GM12878 (cell line): ENCODE measurements around the gene ASCC1.

ENCODE experiments used
- CREM ChIP-seq: IDR thresholded peaks from 2 replicates; pipeline ENCODE4 v1.6.1; 2014; ENCODE audit warnings: antibody characterized with exemption, low read depth
- CTCF ChIP-seq, 3 experiments: IDR thresholded peaks in 2 of 3; conservative IDR thresholded peaks in 1 of 3; 2 replicates each; pipeline ENCODE4 v1.5.1; 2011; ENCODE audit warnings: low read depth in 3 of 3, low read length in 3 of 3, mild to moderate bottlenecking in 3 of 3, control low read depth in 2 of 3, moderate library complexity in 2 of 3, inconsistent platforms in 1 of 3, mixed read lengths in 1 of 3; ENCODE audit not compliant: control insufficient read depth in 2 of 3, insufficient read depth in 1 of 3; ENCODE audit errors: extremely low read depth in 1 of 3
- EP300 ChIP-seq, 2 experiments: fragments of 150-350 bp in 1 of 2; IDR thresholded peaks; 2 replicates each; pipeline ENCODE4 v1.6.1; 2011 to 2012; ENCODE audit warnings: low read depth in 2 of 2, low read length in 2 of 2, borderline replicate concordance in 1 of 2, improper control_type of control experiment in 1 of 2, inconsistent platforms in 1 of 2; ENCODE audit not compliant: control insufficient read depth in 1 of 2
- EZH2 ChIP-seq: IDR thresholded peaks from 2 replicates; pipeline ENCODE4 v1.6.1; 2012; ENCODE audit warnings: low read depth, mild to moderate bottlenecking, control low read depth, inconsistent platforms, low read length, borderline replicate concordance; ENCODE audit not compliant: control insufficient read depth
- GABPA ChIP-seq: IDR thresholded peaks from 2 replicates; pipeline ENCODE4 v1.6.1; 2014; ENCODE audit warnings: antibody characterized with exemption, low read depth, mild to moderate bottlenecking, inconsistent platforms
- PBX3 ChIP-seq: IDR thresholded peaks from 2 replicates; pipeline ENCODE4 v1.6.1; 2011; ENCODE audit warnings: mild to moderate bottlenecking, low read depth, low read length, moderate library complexity; ENCODE audit not compliant: insufficient replicate concordance
- RFX5 ChIP-seq: IDR thresholded peaks from 2 replicates; pipeline ENCODE4 v1.6.1; 2011; ENCODE audit warnings: low read depth, low read length, improper control_type of control experiment
- YY1 ChIP-seq: IDR thresholded peaks from 2 replicates; pipeline ENCODE4 v1.6.1; 2011; ENCODE audit warnings: low read depth, mild to moderate bottlenecking, low read length

- TF ChIP-seq CTCF (IDR thresholded peaks at IDR 0.05 in 2 of 3, conservative IDR thresholded peaks at IDR 0.05 in 1 of 3; ENCODE audit: control insufficient read depth in 2 of 3, extremely low read depth in 1 of 3, insufficient read depth in 1 of 3, low read depth in 3 of 3, low read length in 3 of 3) (no peak), RFX5 (no peak), GABPA (no peak), EZH2 (no peak), YY1 (no peak), PBX3 (no peak), EP300 (IDR thresholded peaks at IDR 0.05; ENCODE audit: borderline replicate concordance in 1 of 2, control insufficient read depth in 1 of 2, low read depth in 2 of 2, low read length in 2 of 2) (no peak), CREM (no peak)
Measured at GRCh38 chr10:72146071-72146470, 70.0 kb downstream of the ASCC1 start.
